GM23248 (cell line): ENCODE data around the gene IRF5.

Experiments
- EZH2 ChIP-seq: fragments of 200-600 bp; sonication (generic); IDR thresholded peaks from 2 replicates; pipeline ENCODE4 v1.6.1; 2018; ENCODE audit warnings: antibody characterized with exemption, mild to moderate bottlenecking; ENCODE audit not compliant: insufficient read depth, poor library complexity, severe bottlenecking
- EZH2phosphoT487 ChIP-seq: fragments of 200-600 bp; sonication (generic); IDR thresholded peaks from 2 replicates; pipeline ENCODE4 v1.6.1; 2018; ENCODE audit warnings: antibody characterized with exemption, moderate library complexity, mild to moderate bottlenecking, low read depth; ENCODE audit not compliant: insufficient read depth

GRCh38 chr7:128989961-128990360, 52.2 kb downstream of the IRF5 start:
- no peak for TF ChIP-seq EZH2
- TF ChIP-seq EZH2phosphoT487 = no peak
